A549 (cell line): ENCODE data around the gene IVD.

Experiments used
- CEBPB ChIP-seq, 2 experiments: fragments of >200 bp in 1 of 2; sonication (Bioruptor Twin) in 1 of 2; formaldehyde crosslinking in 1 of 2; IDR thresholded peaks; 2 replicates each; pipeline ENCODE4 v1.6.1; 2012 to 2016
- CHD2 ChIP-seq: fragments of 150-350 bp; IDR thresholded peaks from 2 replicates; pipeline ENCODE4 v1.6.1; 2014; ENCODE audit warnings: low read length; ENCODE audit not compliant: partially characterized antibody
- EP300 ChIP-seq, 2 experiments: fragments of >200 bp; sonication (Bioruptor Twin); formaldehyde crosslinking; IDR thresholded peaks; 2 replicates in 1 of 2; 3 replicates in 1 of 2; pipeline ENCODE4 v1.6.1; 2016 to 2017
- HOXB13 ChIP-seq: fragments of 250-450 bp; sonication (Bioruptor Pico); IDR thresholded peaks from 2 replicates; pipeline ENCODE4 v1.5.0; 2020; ENCODE audit warnings: low read depth, mild to moderate bottlenecking, moderate library complexity
- JUNB ChIP-seq: fragments of >200 bp; sonication (Bioruptor Twin); formaldehyde crosslinking; IDR thresholded peaks from 2 replicates; pipeline ENCODE4 v1.6.1; 2016
- NR3C1 ChIP-seq: fragments of >200 bp; sonication (Bioruptor Twin); formaldehyde crosslinking; IDR thresholded peaks from 3 replicates; pipeline ENCODE4 v1.6.1; 2017
- POLR2A ChIP-seq: IDR thresholded peaks from 2 replicates; pipeline ENCODE4 v1.6.1; 2012; ENCODE audit warnings: mild to moderate bottlenecking, low read length
- RNF2 ChIP-seq: fragments of 200-600 bp; sonication (generic); IDR thresholded peaks from 2 replicates; pipeline ENCODE4 v1.6.1; 2016; ENCODE audit warnings: low read depth, mild to moderate bottlenecking, antibody characterized with exemption, moderate library complexity, borderline replicate concordance
- TF ChIP-seq, protein P1 (sequence below): fragments of >200 bp; sonication (Bioruptor Twin); formaldehyde crosslinking; IDR thresholded peaks from 3 replicates; pipeline ENCODE4 v1.5.1; 2016

DNA sequence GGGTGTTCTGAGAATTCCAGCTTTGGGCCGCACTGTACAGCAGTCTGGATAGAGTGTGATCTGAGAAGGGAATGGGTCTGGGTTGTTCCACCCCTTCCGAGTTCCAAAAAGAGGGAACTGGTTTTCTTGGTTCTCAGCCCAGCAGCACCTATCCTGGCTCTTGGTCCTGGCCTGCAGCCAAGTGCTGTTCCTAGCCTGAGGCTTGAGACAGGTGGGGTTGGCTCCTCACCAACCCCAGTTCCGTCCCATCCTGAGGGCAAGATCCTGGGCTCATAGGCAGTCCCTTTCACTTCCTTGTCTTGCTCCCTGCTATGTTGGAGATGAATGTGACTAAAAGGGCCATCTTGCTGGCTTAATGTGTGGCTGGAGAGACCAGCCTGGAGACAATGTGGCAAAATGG lies 15.2 kb downstream of the IVD start:
- no peak for TF ChIP-seq NR3C1
- no peak for TF ChIP-seq JUNB
- no peak for TF ChIP-seq CEBPB (IDR thresholded peaks at IDR 0.05)
- TF ChIP-seq, protein P1, sequence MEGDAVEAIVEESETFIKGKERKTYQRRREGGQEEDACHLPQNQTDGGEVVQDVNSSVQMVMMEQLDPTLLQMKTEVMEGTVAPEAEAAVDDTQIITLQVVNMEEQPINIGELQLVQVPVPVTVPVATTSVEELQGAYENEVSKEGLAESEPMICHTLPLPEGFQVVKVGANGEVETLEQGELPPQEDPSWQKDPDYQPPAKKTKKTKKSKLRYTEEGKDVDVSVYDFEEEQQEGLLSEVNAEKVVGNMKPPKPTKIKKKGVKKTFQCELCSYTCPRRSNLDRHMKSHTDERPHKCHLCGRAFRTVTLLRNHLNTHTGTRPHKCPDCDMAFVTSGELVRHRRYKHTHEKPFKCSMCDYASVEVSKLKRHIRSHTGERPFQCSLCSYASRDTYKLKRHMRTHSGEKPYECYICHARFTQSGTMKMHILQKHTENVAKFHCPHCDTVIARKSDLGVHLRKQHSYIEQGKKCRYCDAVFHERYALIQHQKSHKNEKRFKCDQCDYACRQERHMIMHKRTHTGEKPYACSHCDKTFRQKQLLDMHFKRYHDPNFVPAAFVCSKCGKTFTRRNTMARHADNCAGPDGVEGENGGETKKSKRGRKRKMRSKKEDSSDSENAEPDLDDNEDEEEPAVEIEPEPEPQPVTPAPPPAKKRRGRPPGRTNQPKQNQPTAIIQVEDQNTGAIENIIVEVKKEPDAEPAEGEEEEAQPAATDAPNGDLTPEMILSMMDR, result no peak
- TF ChIP-seq POLR2A, result no peak
- TF ChIP-seq CHD2, result no peak
- TF ChIP-seq EP300 (IDR thresholded peaks at IDR 0.05), result no peak
- TF ChIP-seq HOXB13 (CRISPR knock-in tag), result no peak
- no peak for TF ChIP-seq RNF2
